Breast epithelium (tissue), 3 donors: Measurements from ENCODE around the gene BNIP3.

Source experiments
- POLR2A ChIP-seq: fragments of 450-650 bp; IDR thresholded peaks from one replicate; pipeline ENCODE4 v1.6.1; 2016; ENCODE audit warnings: antibody characterized with exemption, mild to moderate bottlenecking, moderate library complexity
- POLR2AphosphoS5 ChIP-seq, 3 donors: sonication (generic); formaldehyde crosslinking; IDR thresholded peaks; one replicate each; pipeline ENCODE4 v1.6.1; 2017; ENCODE audit warnings: antibody characterized with exemption in 3 of 3
- TF ChIP-seq, protein P1 (sequence below), 3 donors: fragments of 450-650 bp; IDR thresholded peaks; one replicate each; pipeline ENCODE4 v1.5.1; 2016 to 2017; ENCODE audit warnings: antibody characterized with exemption in 3 of 3, mild to moderate bottlenecking in 3 of 3, moderate library complexity in 3 of 3

DNA sequence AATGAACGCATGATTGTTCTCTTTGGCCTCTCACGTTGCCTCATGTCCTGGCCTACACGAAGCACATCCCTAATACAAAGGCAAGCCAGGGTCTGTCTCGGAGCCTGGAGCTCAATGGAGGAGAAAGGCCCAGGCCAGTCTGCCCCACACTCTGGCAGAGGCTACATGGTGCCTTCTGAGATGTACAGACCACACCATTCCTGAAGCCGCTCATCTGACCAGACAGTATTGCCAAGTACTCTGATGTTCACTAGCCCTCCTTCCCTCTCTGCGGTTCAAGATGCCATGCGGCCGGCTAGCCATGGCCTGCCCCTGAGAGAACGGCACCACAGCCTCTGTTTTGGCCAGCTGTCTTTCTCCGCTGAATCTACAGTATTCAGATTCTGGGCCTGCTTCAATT is 5.9 kb downstream of the BNIP3 start:
- TF ChIP-seq, protein P1, sequence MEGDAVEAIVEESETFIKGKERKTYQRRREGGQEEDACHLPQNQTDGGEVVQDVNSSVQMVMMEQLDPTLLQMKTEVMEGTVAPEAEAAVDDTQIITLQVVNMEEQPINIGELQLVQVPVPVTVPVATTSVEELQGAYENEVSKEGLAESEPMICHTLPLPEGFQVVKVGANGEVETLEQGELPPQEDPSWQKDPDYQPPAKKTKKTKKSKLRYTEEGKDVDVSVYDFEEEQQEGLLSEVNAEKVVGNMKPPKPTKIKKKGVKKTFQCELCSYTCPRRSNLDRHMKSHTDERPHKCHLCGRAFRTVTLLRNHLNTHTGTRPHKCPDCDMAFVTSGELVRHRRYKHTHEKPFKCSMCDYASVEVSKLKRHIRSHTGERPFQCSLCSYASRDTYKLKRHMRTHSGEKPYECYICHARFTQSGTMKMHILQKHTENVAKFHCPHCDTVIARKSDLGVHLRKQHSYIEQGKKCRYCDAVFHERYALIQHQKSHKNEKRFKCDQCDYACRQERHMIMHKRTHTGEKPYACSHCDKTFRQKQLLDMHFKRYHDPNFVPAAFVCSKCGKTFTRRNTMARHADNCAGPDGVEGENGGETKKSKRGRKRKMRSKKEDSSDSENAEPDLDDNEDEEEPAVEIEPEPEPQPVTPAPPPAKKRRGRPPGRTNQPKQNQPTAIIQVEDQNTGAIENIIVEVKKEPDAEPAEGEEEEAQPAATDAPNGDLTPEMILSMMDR (IDR thresholded peaks at IDR 0.05) = no peak
- TF ChIP-seq POLR2A = no peak
- no peak for TF ChIP-seq POLR2AphosphoS5 (IDR thresholded peaks at IDR 0.05)
